HepG2 (cell line): ENCODE measurements around the gene PRSS48. TPM values are rescaled to one million over a fixed set of nuclear protein-coding genes. Genes with fewer than 3 reads are reported as not detected.

Experiments used
- BCLAF1 ChIP-seq: fragments of 450-650 bp; IDR thresholded peaks from 2 replicates; pipeline ENCODE4 v1.6.1; 2017; ENCODE audit warnings: mild to moderate bottlenecking
- BHLHE40 ChIP-seq: IDR thresholded peaks from 2 replicates; pipeline ENCODE4 v1.6.1; 2011; ENCODE audit warnings: low read length, improper control_type of control experiment
- DPF2 ChIP-seq: sonication (generic); formaldehyde crosslinking; IDR thresholded peaks from 2 replicates; pipeline ENCODE4 v1.4.0; 2020; ENCODE audit warnings: mild to moderate bottlenecking, low read depth, missing genetic modification reagents, borderline replicate concordance
- FOXA3 ChIP-seq: IDR thresholded peaks from 2 replicates; pipeline ENCODE4 v1.6.1; 2016; ENCODE audit warnings: missing genetic modification reagents, missing compliant biosample characterization
- FOXO1 ChIP-seq: sonication (generic); formaldehyde crosslinking; IDR thresholded peaks from 2 replicates; pipeline ENCODE4 v1.4.0; 2020; ENCODE audit warnings: missing genetic modification reagents
- FOXP4 ChIP-seq: sonication (generic); formaldehyde crosslinking; IDR thresholded peaks from 2 replicates; pipeline ENCODE4 v1.4.0; 2020; ENCODE audit warnings: missing genetic modification reagents
- HBP1 ChIP-seq: IDR thresholded peaks from 2 replicates; pipeline ENCODE4 v1.6.1; 2016; ENCODE audit warnings: low read depth, control low read depth
- HDAC2 ChIP-seq: sonication (generic); formaldehyde crosslinking; IDR thresholded peaks from 2 replicates; pipeline ENCODE4 v1.4.0; 2020; ENCODE audit warnings: missing genetic modification reagents
- MAX ChIP-seq: IDR thresholded peaks from 2 replicates; pipeline ENCODE4 v1.6.1; 2012; ENCODE audit warnings: inconsistent platforms
- NFIC ChIP-seq: IDR thresholded peaks from 2 replicates; pipeline ENCODE4 v1.6.1; 2012; ENCODE audit warnings: mild to moderate bottlenecking, low read length, inconsistent platforms
- TCF7L2 ChIP-seq: IDR thresholded peaks from 2 replicates; pipeline ENCODE4 v1.6.1; 2011; ENCODE audit warnings: mild to moderate bottlenecking, low read depth, low read length, moderate library complexity
- TFDP1 ChIP-seq: IDR thresholded peaks from 2 replicates; pipeline ENCODE4 v1.6.1; 2016; ENCODE audit warnings: missing compliant biosample characterization, missing genetic modification reagents, borderline replicate concordance
- ZBTB37 ChIP-seq: sonication (generic); formaldehyde crosslinking; IDR thresholded peaks from 2 replicates; pipeline ENCODE4 v1.4.0; 2020; ENCODE audit warnings: mild to moderate bottlenecking, missing genetic modification reagents
- ZNF607 ChIP-seq: sonication (generic); formaldehyde crosslinking; IDR thresholded peaks from 2 replicates; pipeline ENCODE4 v1.5.1; 2020; ENCODE audit warnings: missing genetic modification reagents, mild to moderate bottlenecking, borderline replicate concordance
- ZNF615 ChIP-seq: sonication (generic); formaldehyde crosslinking; IDR thresholded peaks from 2 replicates; pipeline ENCODE4 v1.5.0; 2020; ENCODE audit warnings: mild to moderate bottlenecking, missing genetic modification reagents, borderline replicate concordance
- ZNF670 ChIP-seq: sonication (generic); formaldehyde crosslinking; IDR thresholded peaks from 2 replicates; pipeline ENCODE4 v1.8.0; 2022; ENCODE audit warnings: mild to moderate bottlenecking, missing genetic modification reagents, borderline replicate concordance
- ZNF740 ChIP-seq: sonication (generic); formaldehyde crosslinking; IDR thresholded peaks from 2 replicates; pipeline ENCODE4 v1.4.0; 2020; ENCODE audit warnings: missing genetic modification reagents
- ZNF792 ChIP-seq: IDR thresholded peaks from 2 replicates; pipeline ENCODE4 v1.6.1; 2016
- ZUFSP ChIP-seq: sonication (generic); formaldehyde crosslinking; IDR thresholded peaks from 2 replicates; pipeline ENCODE4 v1.9.0; 2021; ENCODE audit warnings: missing genetic modification reagents, mild to moderate bottlenecking, borderline replicate concordance
- polyA plus RNA-seq, 8 experiments: library from polyadenylated mRNA; depleted of rRNA in 3 of 8; stranded (reverse) in 7 of 8; unstranded in 1 of 8; fragments of >200 nt; fragmentation: Illumina TruSeq in 4 of 8; extraction: Trizol in 4 of 8; gene quantifications; 2 replicates each; pipeline versions ENCODE4 v1.2.1 to v1.2.3, GENCODE V29; 2011 to 2016; ENCODE audit warnings: low read depth in 4 of 8, missing spikeins in 1 of 8, mixed read lengths in 1 of 8; ENCODE audit not compliant: insufficient read depth in 1 of 8
- total RNA-seq, 5 experiments: library from RNA; depleted of rRNA; stranded (reverse); fragments of >200 nt; fragmentation: Illumina TruSeq; extraction: Trizol; gene quantifications; 2 replicates each; pipeline ENCODE4 v1.2.3, GENCODE V29; 2016; ENCODE audit warnings: low read depth in 1 of 5

The PRSS48 gene
- total and polyA plus RNA-seq, 2 of the 13 experiments (the other 11 are each of a cell fraction or from before 2014, with no cell fraction given), result not detected

- TF ChIP-seq BCLAF1, result no peak
- TF ChIP-seq DPF2 (CRISPR knock-in tag), result peak; percentile 65; the same call in 1 of the 2 replicates
- TF ChIP-seq NFIC, result 0 out of 2 replicates have a peak, but pooled peaks have one; percentile 34
- no peak for TF ChIP-seq ZNF740 (CRISPR knock-in tag)
- TF ChIP-seq ZNF670 (CRISPR knock-in tag), result no peak
- TF ChIP-seq TFDP1 (CRISPR knock-in tag), result peak; percentile 22; the same call in 1 of the 2 replicates
- TF ChIP-seq ZUFSP, result no peak
- TF ChIP-seq FOXA3 (CRISPR knock-in tag), result peak; percentile 63
- TF ChIP-seq HBP1 (CRISPR knock-in tag), result no peak
- TF ChIP-seq BHLHE40, result peak; percentile 87
- peak; percentile 53 for TF ChIP-seq MAX
- no peak for TF ChIP-seq ZNF607
- peak; percentile 43 for TF ChIP-seq HDAC2
- no peak for TF ChIP-seq ZNF615 (CRISPR knock-in tag)
- peak; percentile 65 for TF ChIP-seq FOXP4 (CRISPR knock-in tag)
- TF ChIP-seq ZNF792 (CRISPR knock-in tag), result no peak
- peak; percentile 48; the same call in 1 of the 2 replicates for TF ChIP-seq FOXO1
- no peak for TF ChIP-seq TCF7L2
- no peak for TF ChIP-seq ZBTB37 (CRISPR knock-in tag)
Observed at GRCh38 chr4:151267104-151267503, 9.9 kb upstream of the PRSS48 start (continued).
